ENCODE measurements around the gene ADAMTS15. TPM values are rescaled to one million over a fixed set of nuclear protein-coding genes. Genes with fewer than 3 reads are reported as not detected.

ADAMTS15 gene
- total and polyA plus RNA-seq, 2 of the 4 experiments (the other 2 are of a cell fraction) = 3.0 to 5.0 TPM

DNA sequence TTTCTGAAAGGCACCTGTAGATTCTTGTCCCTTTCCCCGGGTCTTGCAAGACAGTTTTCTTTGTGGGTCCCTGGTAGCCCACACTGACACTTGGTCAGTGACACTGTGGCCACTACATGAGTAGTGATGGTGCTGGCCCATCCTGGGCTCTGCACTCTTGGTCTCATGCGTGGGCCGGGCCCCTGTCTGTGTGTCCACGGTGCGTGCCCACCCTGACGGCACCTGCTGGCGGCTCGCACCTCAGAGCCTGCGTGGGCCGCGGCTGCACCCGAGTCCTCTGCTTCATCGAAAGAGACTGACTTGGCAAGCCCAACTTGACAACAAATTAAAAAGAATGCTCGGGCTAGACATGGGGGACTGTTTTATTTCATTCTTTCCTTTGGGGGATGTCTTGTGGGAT is 37.5 kb downstream of the ADAMTS15 start:
- no peak overlapping the region for H2AFZ ChIP-seq (replicated peaks; ENCODE audit: low read length, poor library complexity)
- no peak overlapping the region for H3K56ac ChIP-seq (ENCODE audit: extremely low read depth, insufficient read depth, low read length)
- H3K9ac ChIP-seq (ENCODE audit: low read depth, low read length) = no peak overlapping the region
- no peak overlapping the region for H3K4ac ChIP-seq (ENCODE audit: low read depth, low read length)
- H3K18ac ChIP-seq (ENCODE audit: low read depth, low read length) = no peak overlapping the region
- H2AK9ac ChIP-seq (replicated peaks; ENCODE audit: low read depth, low read length, poor library complexity) = no peak overlapping the region
- peaks cover 16% of the 10 kb centered on the region for H3K4me1 ChIP-seq (ENCODE audit: control insufficient read depth, insufficient read depth, low read length)
- no peak overlapping the region for H3K27ac ChIP-seq (ENCODE audit: insufficient read depth, low read length)
- H3K14ac ChIP-seq (replicated peaks; ENCODE audit: low read depth, low read length) = no peak overlapping the region
- H4K91ac ChIP-seq (ENCODE audit: insufficient read depth, low read depth, low read length) = no peak overlapping the region
- intact Hi-C loops (cut with micrococcal nuclease) (no loop called here), in situ Hi-C loops (cut with MboI; ENCODE audit: low sequenced_read_pairs) (no loop called here), dilution Hi-C loops (cut with HindIII; ENCODE audit: low sequenced_read_pairs, unreplicated experiment) (no loop called here)
- H3K4me3 ChIP-seq (ENCODE audit: insufficient read depth, low read depth, low read length) = no peak overlapping the region
- POLR2A ChIA-PET (ENCODE audit: unreplicated experiment) = no interaction called here
- H3K9me3 ChIP-seq (ENCODE audit: control insufficient read depth, insufficient read depth, low read length) = 0 out of 2 replicates have a peak, but pooled peaks cover 2% of the 10 kb centered on the region
- H4K5ac ChIP-seq (ENCODE audit: low read depth, low read length) = no peak overlapping the region
- DNase-seq (no peak), ATAC-seq (ENCODE audit: low read depth) (no peak)
- H3K23ac ChIP-seq (ENCODE audit: low read depth, low read length) = no peak overlapping the region
- H3K36me3 ChIP-seq (ENCODE audit: control insufficient read depth, insufficient read depth, low read length) = no peaks in the 10 kb centered on the region
- BruUV-seq (replicated peaks) = no TSS peak
- H4K8ac ChIP-seq (ENCODE audit: low read depth in 2 of 2, low read length in 2 of 2) = no peak overlapping the region
- H3K9me1 ChIP-seq (ENCODE audit: insufficient read depth, low read length) = peaks cover under 1% of the 10 kb centered on the region
- H3K4me2 ChIP-seq (ENCODE audit: low read depth, low read length) = no peak overlapping the region
- no peak overlapping the region for H2BK15ac ChIP-seq (ENCODE audit: low read depth, low read length)
- H2BK5ac ChIP-seq (ENCODE audit: low read depth, low read length, poor library complexity, severe bottlenecking) = no peak overlapping the region
- H3K27me3 ChIP-seq (ENCODE audit: control insufficient read depth, insufficient read depth, low read length) = no peaks in the 10 kb centered on the region
- TF ChIP-seq NFE2L2 (IDR thresholded peaks at IDR 0.05; ENCODE audit: low read depth, low read length) = no peak
- TF ChIP-seq POLR2A (IDR thresholded peaks at IDR 0.05; ENCODE audit: low read depth, low read length) = no peak
- TF ChIP-seq RAD21 (IDR thresholded peaks at IDR 0.05; ENCODE audit: low read length) = no peak
- no peak for TF ChIP-seq MAZ (IDR thresholded peaks at IDR 0.05; ENCODE audit: borderline replicate concordance, low read depth, low read length)
- TF ChIP-seq MXI1 (IDR thresholded peaks at IDR 0.05; ENCODE audit: borderline replicate concordance, low read depth, low read length) = no peak
- no peak for TF ChIP-seq FOS (IDR thresholded peaks at IDR 0.05; ENCODE audit: low read depth, low read length)
- TF ChIP-seq, protein P1, sequence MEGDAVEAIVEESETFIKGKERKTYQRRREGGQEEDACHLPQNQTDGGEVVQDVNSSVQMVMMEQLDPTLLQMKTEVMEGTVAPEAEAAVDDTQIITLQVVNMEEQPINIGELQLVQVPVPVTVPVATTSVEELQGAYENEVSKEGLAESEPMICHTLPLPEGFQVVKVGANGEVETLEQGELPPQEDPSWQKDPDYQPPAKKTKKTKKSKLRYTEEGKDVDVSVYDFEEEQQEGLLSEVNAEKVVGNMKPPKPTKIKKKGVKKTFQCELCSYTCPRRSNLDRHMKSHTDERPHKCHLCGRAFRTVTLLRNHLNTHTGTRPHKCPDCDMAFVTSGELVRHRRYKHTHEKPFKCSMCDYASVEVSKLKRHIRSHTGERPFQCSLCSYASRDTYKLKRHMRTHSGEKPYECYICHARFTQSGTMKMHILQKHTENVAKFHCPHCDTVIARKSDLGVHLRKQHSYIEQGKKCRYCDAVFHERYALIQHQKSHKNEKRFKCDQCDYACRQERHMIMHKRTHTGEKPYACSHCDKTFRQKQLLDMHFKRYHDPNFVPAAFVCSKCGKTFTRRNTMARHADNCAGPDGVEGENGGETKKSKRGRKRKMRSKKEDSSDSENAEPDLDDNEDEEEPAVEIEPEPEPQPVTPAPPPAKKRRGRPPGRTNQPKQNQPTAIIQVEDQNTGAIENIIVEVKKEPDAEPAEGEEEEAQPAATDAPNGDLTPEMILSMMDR (conservative IDR thresholded peaks at IDR 0.05; ENCODE audit: low read depth, low read length) = no peak
- TF ChIP-seq CHD1 (IDR thresholded peaks at IDR 0.05; ENCODE audit: low read depth, low read length) = no peak
- no peak for TF ChIP-seq RFX5 (IDR thresholded peaks at IDR 0.05; ENCODE audit: low read depth, low read length)
- TF ChIP-seq, protein P2, sequence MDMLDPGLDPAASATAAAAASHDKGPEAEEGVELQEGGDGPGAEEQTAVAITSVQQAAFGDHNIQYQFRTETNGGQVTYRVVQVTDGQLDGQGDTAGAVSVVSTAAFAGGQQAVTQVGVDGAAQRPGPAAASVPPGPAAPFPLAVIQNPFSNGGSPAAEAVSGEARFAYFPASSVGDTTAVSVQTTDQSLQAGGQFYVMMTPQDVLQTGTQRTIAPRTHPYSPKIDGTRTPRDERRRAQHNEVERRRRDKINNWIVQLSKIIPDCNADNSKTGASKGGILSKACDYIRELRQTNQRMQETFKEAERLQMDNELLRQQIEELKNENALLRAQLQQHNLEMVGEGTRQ (IDR thresholded peaks at IDR 0.05; ENCODE audit: low read depth, low read length) = no peak
- no peak for TF ChIP-seq MAFK (IDR thresholded peaks at IDR 0.05; ENCODE audit: low read depth, low read length)
- TF ChIP-seq SMC3 (IDR thresholded peaks at IDR 0.05; ENCODE audit: low read depth, low read length) = no peak
- TF ChIP-seq, protein P3, sequence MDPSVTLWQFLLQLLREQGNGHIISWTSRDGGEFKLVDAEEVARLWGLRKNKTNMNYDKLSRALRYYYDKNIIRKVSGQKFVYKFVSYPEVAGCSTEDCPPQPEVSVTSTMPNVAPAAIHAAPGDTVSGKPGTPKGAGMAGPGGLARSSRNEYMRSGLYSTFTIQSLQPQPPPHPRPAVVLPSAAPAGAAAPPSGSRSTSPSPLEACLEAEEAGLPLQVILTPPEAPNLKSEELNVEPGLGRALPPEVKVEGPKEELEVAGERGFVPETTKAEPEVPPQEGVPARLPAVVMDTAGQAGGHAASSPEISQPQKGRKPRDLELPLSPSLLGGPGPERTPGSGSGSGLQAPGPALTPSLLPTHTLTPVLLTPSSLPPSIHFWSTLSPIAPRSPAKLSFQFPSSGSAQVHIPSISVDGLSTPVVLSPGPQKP (IDR thresholded peaks at IDR 0.05; ENCODE audit: borderline replicate concordance, low read depth, low read length) = no peak
- TF ChIP-seq BHLHE40 (IDR thresholded peaks at IDR 0.05; ENCODE audit: low read depth, low read length) = no peak
- H3K79me1 ChIP-seq (ENCODE audit: low read depth in 1 of 2, low read length in 2 of 2) = no peaks in the 10 kb centered on the region
- WGBS, 2 experiments (ENCODE audit: extremely low coverage in 2 of 2, insufficient read length in 1 of 2) = 68% methylated on average over 2 of the region's 14 CpGs; no CpG with 5 or more reads in 1 of the 2 experiments
- H2BK20ac ChIP-seq (ENCODE audit: low read depth, low read length) = no peak overlapping the region
- no peaks in the 10 kb centered on the region for H4K20me1 ChIP-seq (ENCODE audit: insufficient read depth, low read length)
- CTCF ChIA-PET = no interaction called here
- no peak overlapping the region for H2BK120ac ChIP-seq (ENCODE audit: low read depth, low read length)
- H2AK5ac ChIP-seq (ENCODE audit: low read depth, low read length) = 0 out of 2 replicates have a peak overlapping the region, but pooled peaks have one; percentile 5

Measured in IMR-90 (cell line).